Activated naive CD8-positive, alpha-beta T cell (primary cell): ENCODE measurements around the gene NPW.

Experiments
- H3K27ac Mint-ChIP-seq: one replicate; pipeline ENCODE4 v1.8.0; 2021; ENCODE audit warnings: mixed read lengths
- H3K27me3 Mint-ChIP-seq: one replicate; pipeline ENCODE4 v1.8.0; 2021; ENCODE audit warnings: mixed read lengths
- H3K36me3 Mint-ChIP-seq: one replicate; pipeline ENCODE4 v1.8.0; 2021; ENCODE audit warnings: mixed read lengths
- H3K4me1 Mint-ChIP-seq: one replicate; pipeline ENCODE4 v1.8.0; 2021; ENCODE audit warnings: low read depth, mixed read lengths
- H3K4me3 Mint-ChIP-seq: one replicate; pipeline ENCODE4 v1.8.0; 2021; ENCODE audit warnings: mild to moderate bottlenecking, mixed read lengths
- H3K9me3 Mint-ChIP-seq: one replicate; pipeline ENCODE4 v1.8.0; 2021; ENCODE audit warnings: low read depth, mixed read lengths

The NPW gene

GRCh38 chr16:2019518-2019920 lies at the start of gene NPW:
TSS of gene NPW (plus strand) at chr16:2019785.
- no peaks in the 10 kb centered on the region for H3K9me3 Mint-ChIP-seq
- no peaks in the 10 kb centered on the region for H3K36me3 Mint-ChIP-seq
- no peak within 1 kb of the TSS for H3K27ac Mint-ChIP-seq
- H3K4me1 Mint-ChIP-seq: peaks cover 17% of the 10 kb centered on the region
- H3K4me3 Mint-ChIP-seq: peak within 1 kb of the TSS; percentile 76
- peaks cover 4% of the 10 kb centered on the region for H3K27me3 Mint-ChIP-seq

- Mint-ChIP-seq H3K27me3 (no peaks in the 10 kb centered on the region), H3K27ac (peak within 1 kb of the TSS; percentile 94), H3K4me3 (peak within 1 kb of the TSS; percentile 94), H3K9me3 (no peaks in the 10 kb centered on the region), H3K4me1 (peaks cover 22% of the 10 kb centered on the region), H3K36me3 (peaks cover 7% of the 10 kb centered on the region)
These were observed 47.6 kb upstream of the NPW start, which contains the start of gene TBL3 for GRCh38 chr16:1971796-1972489. TSS of gene TBL3 (plus strand) at chr16:1972053. CDS start at chr16:1972165, 112 bp downstream.

GRCh38 chr16:1972490-1972877 lies 47.1 kb upstream of the NPW start:
- Mint-ChIP-seq H3K27ac (peak overlapping the region; percentile 94), H3K27me3 (no peaks in the 10 kb centered on the region), H3K36me3 (peaks cover 7% of the 10 kb centered on the region), H3K4me1 (peaks cover 20% of the 10 kb centered on the region), H3K9me3 (no peaks in the 10 kb centered on the region), H3K4me3 (peak overlapping the region; percentile 94)

DNA sequence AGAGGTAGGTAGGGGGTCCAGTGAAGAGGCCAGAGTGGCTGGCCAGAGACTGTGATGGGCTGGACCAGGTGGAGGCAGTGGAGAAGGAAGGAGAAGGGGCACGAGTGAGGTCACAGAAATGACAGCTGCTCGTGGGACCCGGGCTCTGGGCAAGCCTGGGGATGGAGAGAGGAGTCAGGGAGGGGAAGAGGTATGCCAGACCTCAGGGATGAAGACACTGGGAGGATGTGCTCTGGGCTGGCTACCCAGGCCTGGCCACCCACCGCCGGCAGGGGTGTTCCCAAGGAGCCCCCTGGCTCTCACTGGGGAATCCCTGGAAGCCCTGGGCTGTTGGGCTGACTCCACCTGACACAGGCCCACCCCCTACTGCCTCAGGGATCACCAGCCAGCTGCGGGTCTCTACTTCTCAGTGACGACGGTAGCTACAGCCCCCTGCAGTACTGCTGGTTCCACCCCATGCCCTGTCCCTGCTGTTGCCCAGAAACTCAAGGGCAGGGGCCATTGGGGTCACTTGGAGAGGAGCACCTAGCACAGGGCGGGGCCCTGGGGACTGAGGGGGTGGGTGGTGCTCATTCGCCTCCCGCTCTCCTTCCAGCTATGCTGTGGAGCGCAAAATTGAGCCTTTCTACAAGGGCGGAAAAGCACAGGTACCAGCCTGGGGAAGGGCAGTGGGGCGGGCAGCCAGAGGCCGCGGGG lies 46.0 kb upstream of the NPW start:
- peaks cover 20% of the 10 kb centered on the region for H3K4me1 Mint-ChIP-seq
- H3K4me3 Mint-ChIP-seq: peak overlapping the region; percentile 94
- no peak overlapping the region for H3K27ac Mint-ChIP-seq
- H3K36me3 Mint-ChIP-seq: peaks cover 7% of the 10 kb centered on the region
- no peaks in the 10 kb centered on the region for H3K27me3 Mint-ChIP-seq
- no peaks in the 10 kb centered on the region for H3K9me3 Mint-ChIP-seq

- peaks cover 20% of the 10 kb centered on the region for H3K4me1 Mint-ChIP-seq
- H3K9me3 Mint-ChIP-seq: no peaks in the 10 kb centered on the region
- H3K4me3 Mint-ChIP-seq: no peak overlapping the region
- H3K36me3 Mint-ChIP-seq: peaks cover 7% of the 10 kb centered on the region
- H3K27ac Mint-ChIP-seq: no peak overlapping the region
- no peaks in the 10 kb centered on the region for H3K27me3 Mint-ChIP-seq
These were observed 45.2 kb upstream of the NPW start for GRCh38 chr16:1974157-1975070.

GRCh38 chr16:1975432-1976215 lies 44.0 kb upstream of the NPW start:
- H3K4me3 Mint-ChIP-seq: no peak overlapping the region

DNA sequence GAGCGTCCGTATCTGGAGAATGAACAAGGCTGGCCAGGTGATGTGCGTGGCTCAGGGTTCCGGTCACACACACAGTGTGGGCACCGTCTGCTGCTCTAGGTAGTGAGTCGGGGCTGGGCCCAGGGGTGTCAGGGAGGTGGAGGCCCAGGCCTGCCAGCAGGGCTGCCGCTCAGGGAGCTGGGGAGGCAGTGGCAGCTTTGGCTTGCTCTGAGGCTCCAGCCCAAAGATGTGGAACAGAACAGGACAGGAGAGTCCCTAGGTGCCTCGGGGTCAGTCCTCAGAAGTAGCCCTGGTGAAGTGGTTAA lies 43.4 kb upstream of the NPW start:
- Mint-ChIP-seq H3K9me3 (no peaks in the 10 kb centered on the region), H3K27ac (no peak overlapping the region), H3K27me3 (no peaks in the 10 kb centered on the region), H3K36me3 (peaks cover 7% of the 10 kb centered on the region), H3K4me3 (no peak overlapping the region), H3K4me1 (peaks cover 17% of the 10 kb centered on the region)

More at GRCh38 chr16:1975432-1976215, 44.0 kb upstream of the NPW start:
- Mint-ChIP-seq H3K27me3 (no peaks in the 10 kb centered on the region), H3K36me3 (peaks cover 7% of the 10 kb centered on the region), H3K9me3 (no peaks in the 10 kb centered on the region), H3K27ac (no peak overlapping the region), H3K4me1 (peaks cover 20% of the 10 kb centered on the region)

DNA sequence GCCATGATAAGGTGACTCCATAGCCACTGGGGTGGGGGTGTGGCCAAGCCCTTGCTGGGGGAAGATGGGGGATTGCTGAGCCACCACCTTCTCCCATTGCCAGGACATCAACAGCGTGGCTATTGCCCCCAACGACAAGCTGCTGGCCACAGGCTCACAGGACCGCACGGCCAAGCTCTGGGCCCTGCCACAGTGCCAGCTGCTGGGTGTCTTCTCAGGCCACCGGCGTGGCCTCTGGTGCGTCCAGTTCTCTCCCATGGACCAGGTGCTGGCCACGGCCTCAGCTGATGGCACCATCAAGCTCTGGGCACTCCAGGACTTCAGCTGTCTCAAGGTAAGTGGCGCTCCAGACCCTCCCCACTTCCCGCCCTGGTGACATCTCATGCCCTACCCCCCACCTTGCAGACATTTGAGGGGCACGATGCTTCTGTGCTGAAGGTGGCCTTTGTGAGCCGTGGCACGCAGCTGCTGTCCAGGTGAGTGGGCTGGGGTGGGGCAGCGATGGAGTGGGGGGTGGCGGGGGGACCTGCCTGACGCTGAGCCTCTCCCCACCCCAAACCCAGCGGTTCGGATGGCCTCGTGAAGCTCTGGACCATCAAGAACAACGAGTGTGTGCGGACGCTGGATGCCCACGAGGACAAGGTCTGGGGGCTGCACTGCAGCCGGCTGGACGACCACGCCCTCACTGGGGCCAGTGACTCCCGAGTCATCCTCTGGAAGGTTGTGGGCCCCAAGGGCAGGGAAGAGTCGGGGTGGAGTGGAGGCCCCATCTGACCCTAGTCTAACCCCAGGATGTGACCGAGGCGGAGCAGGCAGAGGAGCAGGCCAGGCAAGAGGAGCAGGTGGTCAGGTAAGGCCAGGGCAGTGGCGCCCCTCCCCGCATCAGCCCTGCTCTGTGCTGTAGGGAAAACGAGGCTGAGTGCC lies 42.4 kb upstream of the NPW start:
- Mint-ChIP-seq H3K27me3 (no peaks in the 10 kb centered on the region), H3K9me3 (no peaks in the 10 kb centered on the region), H3K4me3 (no peak overlapping the region), H3K27ac (no peak overlapping the region), H3K36me3 (peaks cover 7% of the 10 kb centered on the region), H3K4me1 (peaks cover 10% of the 10 kb centered on the region)

GRCh38 chr16:1977875-1978268 lies 41.7 kb upstream of the NPW start:
- peaks cover 4% of the 10 kb centered on the region for H3K36me3 Mint-ChIP-seq
- H3K4me1 Mint-ChIP-seq: peaks cover 10% of the 10 kb centered on the region
- no peaks in the 10 kb centered on the region for H3K9me3 Mint-ChIP-seq
- H3K27me3 Mint-ChIP-seq: no peaks in the 10 kb centered on the region
- no peak overlapping the region for H3K4me3 Mint-ChIP-seq
- no peak overlapping the region for H3K27ac Mint-ChIP-seq

DNA sequence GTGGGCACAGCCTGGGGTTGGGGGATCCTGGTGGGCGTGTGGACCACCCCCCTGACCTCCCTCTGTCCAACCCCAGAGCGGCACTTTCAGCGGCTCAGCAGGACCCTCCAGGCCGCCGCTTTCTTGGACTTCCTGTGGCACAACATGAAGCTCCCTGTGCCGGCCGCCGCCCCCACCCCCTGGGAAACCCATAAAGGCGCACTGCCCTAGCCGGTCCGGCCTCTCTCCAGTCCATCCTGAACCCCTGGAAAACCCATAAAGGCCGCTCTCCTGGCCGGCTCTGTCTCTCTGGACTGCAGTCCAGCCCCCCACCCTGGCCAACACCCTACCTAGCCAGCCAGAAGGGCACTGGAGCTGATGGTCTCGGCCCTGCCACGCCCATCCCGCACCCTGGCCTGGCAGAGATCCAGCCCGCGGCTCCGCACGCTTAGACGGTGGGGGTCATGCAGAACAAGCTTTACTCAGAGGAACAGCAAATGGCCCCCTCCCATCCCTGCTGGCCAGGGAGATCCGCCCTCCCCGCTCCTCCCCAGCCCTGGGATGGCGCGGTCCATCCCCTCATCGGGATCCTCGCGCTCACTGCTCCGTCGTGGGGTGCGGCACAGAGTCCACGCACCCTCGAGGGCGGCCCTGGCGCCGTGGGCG lies 41.0 kb upstream of the NPW start:
- Mint-ChIP-seq H3K9me3 (no peaks in the 10 kb centered on the region), H3K27ac (no peak overlapping the region), H3K4me1 (peaks cover 9% of the 10 kb centered on the region), H3K4me3 (no peak overlapping the region), H3K36me3 (peaks cover 4% of the 10 kb centered on the region), H3K27me3 (no peaks in the 10 kb centered on the region)

- Mint-ChIP-seq H3K4me3 (no peak overlapping the region), H3K36me3 (peaks cover 4% of the 10 kb centered on the region), H3K9me3 (no peaks in the 10 kb centered on the region), H3K27me3 (no peaks in the 10 kb centered on the region), H3K27ac (no peak overlapping the region), H3K4me1 (peaks cover 9% of the 10 kb centered on the region)
These were observed 40.1 kb upstream of the NPW start for GRCh38 chr16:1979271-1980029.

- peaks cover 12% of the 10 kb centered on the region for H3K4me1 Mint-ChIP-seq
- no peak overlapping the region for H3K4me3 Mint-ChIP-seq
- peaks cover 4% of the 10 kb centered on the region for H3K36me3 Mint-ChIP-seq
- no peaks in the 10 kb centered on the region for H3K9me3 Mint-ChIP-seq
- H3K27me3 Mint-ChIP-seq: no peaks in the 10 kb centered on the region
- H3K27ac Mint-ChIP-seq: no peak overlapping the region
These were observed 39.4 kb upstream of the NPW start for GRCh38 chr16:1980030-1980769.
